Measurements from ENCODE around the gene ZNF668.

The ZNF668 gene

DNA sequence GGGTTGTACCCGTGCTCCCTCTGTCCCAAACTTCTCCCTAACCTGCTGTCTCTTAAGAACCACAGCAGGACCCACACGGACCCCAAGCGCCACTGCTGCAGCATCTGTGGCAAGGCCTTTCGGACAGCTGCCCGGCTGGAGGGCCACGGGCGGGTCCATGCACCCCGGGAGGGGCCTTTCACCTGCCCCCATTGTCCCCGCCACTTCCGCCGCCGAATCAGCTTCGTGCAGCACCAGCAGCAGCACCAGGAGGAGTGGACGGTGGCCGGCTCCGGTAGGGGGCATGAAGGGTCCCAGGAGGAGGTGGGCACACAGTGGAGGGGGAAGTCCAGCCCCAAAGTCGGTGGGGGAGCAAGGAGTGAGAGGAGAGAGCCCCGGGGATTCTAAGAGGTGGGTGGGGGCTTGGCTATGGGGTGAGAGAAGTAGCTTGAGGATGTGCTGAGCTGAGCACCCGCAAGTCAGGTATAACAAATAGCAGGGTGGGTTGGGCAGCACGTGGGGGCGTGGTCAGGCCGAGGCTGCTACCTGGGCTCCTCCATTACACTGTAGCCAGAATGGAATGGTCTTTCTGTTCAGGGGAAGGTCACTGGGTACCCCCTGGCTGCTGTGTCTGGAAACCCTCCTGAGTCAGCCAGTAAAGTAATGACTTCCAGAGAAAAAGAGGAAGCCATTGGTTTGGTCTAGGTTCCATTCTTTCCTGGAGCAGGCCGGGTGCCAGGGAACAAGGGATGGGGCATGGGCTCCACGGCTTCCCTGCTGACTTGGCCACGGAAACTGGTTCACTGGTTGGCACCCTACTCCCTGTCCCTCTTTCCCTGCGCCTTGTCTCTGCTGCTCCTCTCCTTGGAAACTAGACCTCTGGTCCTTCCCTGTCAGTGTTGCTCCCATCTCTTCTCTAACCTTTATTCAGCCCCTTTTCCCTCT is 7.7 kb upstream of the ZNF668 start:
- no peak for DNase-seq (ENCODE audit: low spot score)
- TF ChIP-seq, protein P1, sequence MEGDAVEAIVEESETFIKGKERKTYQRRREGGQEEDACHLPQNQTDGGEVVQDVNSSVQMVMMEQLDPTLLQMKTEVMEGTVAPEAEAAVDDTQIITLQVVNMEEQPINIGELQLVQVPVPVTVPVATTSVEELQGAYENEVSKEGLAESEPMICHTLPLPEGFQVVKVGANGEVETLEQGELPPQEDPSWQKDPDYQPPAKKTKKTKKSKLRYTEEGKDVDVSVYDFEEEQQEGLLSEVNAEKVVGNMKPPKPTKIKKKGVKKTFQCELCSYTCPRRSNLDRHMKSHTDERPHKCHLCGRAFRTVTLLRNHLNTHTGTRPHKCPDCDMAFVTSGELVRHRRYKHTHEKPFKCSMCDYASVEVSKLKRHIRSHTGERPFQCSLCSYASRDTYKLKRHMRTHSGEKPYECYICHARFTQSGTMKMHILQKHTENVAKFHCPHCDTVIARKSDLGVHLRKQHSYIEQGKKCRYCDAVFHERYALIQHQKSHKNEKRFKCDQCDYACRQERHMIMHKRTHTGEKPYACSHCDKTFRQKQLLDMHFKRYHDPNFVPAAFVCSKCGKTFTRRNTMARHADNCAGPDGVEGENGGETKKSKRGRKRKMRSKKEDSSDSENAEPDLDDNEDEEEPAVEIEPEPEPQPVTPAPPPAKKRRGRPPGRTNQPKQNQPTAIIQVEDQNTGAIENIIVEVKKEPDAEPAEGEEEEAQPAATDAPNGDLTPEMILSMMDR (IDR thresholded peaks at IDR 0.05; ENCODE audit: borderline replicate concordance, control extremely low read depth, extremely low read depth, insufficient read depth, missing control alignments), result no peak
- in situ Hi-C loops (cut with MboI; ENCODE audit: low sequenced_read_pairs, unreplicated experiment), result no loop called here

DNA sequence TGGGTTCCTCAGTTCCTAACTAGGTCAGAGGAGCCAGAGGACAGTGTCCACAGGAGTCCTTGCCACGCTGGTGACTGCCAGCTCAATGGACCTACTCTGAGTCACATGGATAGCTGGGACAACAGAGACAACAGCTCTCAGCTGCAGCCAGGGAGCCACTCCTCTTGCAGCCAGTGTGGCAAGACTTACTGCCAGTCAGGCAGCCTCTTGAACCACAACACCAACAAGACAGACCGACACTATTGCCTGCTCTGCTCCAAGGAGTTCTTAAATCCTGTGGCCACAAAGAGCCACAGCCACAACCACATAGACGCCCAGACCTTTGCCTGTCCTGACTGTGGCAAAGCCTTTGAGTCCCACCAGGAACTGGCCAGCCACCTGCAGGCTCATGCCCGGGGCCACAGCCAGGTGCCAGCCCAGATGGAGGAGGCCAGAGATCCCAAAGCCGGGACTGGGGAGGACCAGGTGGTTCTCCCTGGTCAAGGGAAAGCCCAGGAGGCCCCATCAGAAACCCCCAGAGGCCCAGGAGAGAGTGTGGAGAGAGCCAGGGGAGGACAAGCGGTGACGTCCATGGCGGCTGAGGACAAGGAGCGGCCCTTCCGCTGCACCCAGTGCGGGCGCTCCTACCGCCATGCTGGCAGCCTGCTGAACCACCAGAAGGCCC is 6.8 kb upstream of the ZNF668 start:
- TF ChIP-seq, protein P1 (IDR thresholded peaks at IDR 0.05; ENCODE audit: borderline replicate concordance, control extremely low read depth, extremely low read depth, insufficient read depth, missing control alignments), result no peak
- in situ Hi-C loops (cut with MboI; ENCODE audit: low sequenced_read_pairs, unreplicated experiment), result no loop called here
- DNase-seq (ENCODE audit: low spot score), result no peak

GRCh38 chr16:31080035-31080629 is 6.1 kb upstream of the ZNF668 start:
- DNase-seq (ENCODE audit: low spot score), result no peak
- in situ Hi-C loops (cut with MboI; ENCODE audit: low sequenced_read_pairs, unreplicated experiment), result no loop called here
- TF ChIP-seq, protein P1 (IDR thresholded peaks at IDR 0.05; ENCODE audit: borderline replicate concordance, control extremely low read depth, extremely low read depth, insufficient read depth, missing control alignments), result no peak

DNA sequence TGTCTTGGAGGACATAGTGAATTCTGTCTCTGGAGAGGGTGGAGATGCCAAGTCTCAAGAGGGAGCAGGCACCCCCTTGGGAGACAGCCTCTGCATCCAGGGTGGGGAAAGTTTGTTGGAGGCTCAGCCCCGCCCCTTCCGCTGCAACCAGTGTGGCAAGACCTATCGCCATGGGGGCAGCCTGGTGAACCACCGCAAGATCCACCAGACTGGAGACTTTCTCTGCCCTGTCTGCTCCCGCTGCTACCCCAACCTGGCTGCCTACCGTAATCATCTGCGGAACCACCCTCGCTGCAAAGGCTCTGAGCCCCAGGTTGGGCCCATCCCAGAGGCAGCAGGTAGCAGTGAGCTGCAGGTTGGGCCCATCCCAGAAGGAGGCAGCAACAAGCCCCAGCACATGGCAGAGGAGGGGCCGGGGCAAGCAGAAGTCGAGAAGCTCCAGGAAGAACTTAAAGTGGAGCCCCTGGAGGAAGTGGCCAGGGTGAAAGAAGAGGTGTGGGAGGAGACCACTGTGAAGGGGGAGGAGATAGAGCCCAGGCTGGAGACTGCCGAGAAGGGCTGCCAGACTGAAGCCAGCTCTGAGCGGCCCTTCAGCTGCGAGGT is 5.4 kb upstream of the ZNF668 start:
- in situ Hi-C loops (cut with MboI; ENCODE audit: low sequenced_read_pairs, unreplicated experiment), result no loop called here
- TF ChIP-seq, protein P1 (IDR thresholded peaks at IDR 0.05; ENCODE audit: borderline replicate concordance, control extremely low read depth, extremely low read depth, insufficient read depth, missing control alignments), result no peak
- no peak for DNase-seq (ENCODE audit: low spot score)

DNA sequence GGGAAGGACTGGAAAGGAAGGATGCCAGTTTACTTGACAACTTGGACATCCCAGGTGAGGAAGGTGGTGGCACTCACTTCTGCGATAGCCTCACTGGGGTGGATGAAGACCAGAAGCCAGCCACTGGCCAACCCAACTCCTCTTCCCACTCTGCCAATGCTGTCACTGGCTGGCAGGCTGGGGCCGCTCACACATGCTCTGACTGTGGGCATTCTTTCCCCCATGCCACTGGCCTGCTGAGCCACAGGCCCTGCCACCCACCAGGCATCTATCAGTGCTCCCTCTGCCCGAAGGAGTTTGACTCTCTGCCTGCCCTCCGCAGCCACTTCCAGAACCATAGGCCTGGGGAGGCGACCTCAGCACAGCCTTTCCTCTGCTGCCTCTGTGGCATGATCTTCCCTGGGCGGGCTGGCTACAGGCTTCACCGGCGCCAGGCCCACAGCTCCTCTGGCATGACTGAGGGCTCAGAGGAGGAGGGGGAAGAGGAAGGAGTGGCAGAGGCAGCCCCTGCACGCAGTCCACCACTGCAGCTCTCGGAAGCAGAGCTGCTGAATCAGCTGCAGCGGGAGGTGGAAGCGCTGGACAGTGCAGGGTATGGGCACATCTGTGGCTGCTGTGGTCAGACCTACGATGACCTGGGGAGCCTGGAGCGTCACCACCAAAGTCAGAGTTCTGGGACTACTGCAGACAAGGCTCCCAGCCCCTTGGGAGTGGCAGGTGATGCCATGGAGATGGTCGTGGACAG is 4.7 kb upstream of the ZNF668 start:
- TF ChIP-seq, protein P1 (IDR thresholded peaks at IDR 0.05; ENCODE audit: borderline replicate concordance, control extremely low read depth, extremely low read depth, insufficient read depth, missing control alignments), result no peak
- no peak for DNase-seq (ENCODE audit: low spot score)
- in situ Hi-C loops (cut with MboI; ENCODE audit: low sequenced_read_pairs, unreplicated experiment), result no loop called here
